Right lobe of liver (tissue), 6 donors: ENCODE measurements around the gene PRRG4. TPM values are rescaled to one million over a fixed set of nuclear protein-coding genes. Genes with fewer than 3 reads are reported as not detected.
A peak's percentile ranks its signal among the peaks of the same experiment; 100 is the strongest.

ENCODE experiments used
- ATAC-seq, 4 donors: fragments of 200-7000 bp; cut with Tn5 transposase; one replicate each; pipeline ENCODE4 v1.9.1; 2020; ENCODE audit warnings: mild to moderate bottlenecking in 4 of 4, moderate library complexity in 4 of 4
- DNase-seq, 3 donors: peaks; one replicate each; pipeline ENCODE4 v3.0.0-alpha.2; 2020
- H3K27ac ChIP-seq, 3 donors: fragments of 200-600 bp; one replicate each; pipeline ENCODE4 v1.8.0; 2022
- H3K27me3 ChIP-seq, 2 donors: fragments of 200-600 bp; one replicate each; pipeline ENCODE4 v1.8.0; 2022
- H3K36me3 ChIP-seq, 4 donors: fragments of 200-600 bp; sonication (generic) in 1 of 4; one replicate each; pipeline versions ENCODE4 v1.5.1 to v1.8.0; 2017 to 2022; ENCODE audit warnings: control low read depth in 1 of 4
- H3K4me1 ChIP-seq, 4 donors: fragments of 200-600 bp; sonication (generic) in 1 of 4; one replicate each; pipeline versions ENCODE4 v1.5.1 to v1.8.0; 2017 to 2022; ENCODE audit warnings: control low read depth in 1 of 4
- H3K4me3 ChIP-seq, 3 donors: fragments of 200-600 bp; one replicate each; pipeline ENCODE4 v1.8.0; 2022
- H3K9me3 ChIP-seq, 4 donors: fragments of 200-600 bp; sonication (generic) in 1 of 4; one replicate each; pipeline versions ENCODE4 v1.5.1 to v1.8.0; 2017 to 2022; ENCODE audit warnings: control low read depth in 1 of 4
- CTCF ChIP-seq, 4 donors: fragments of 200-600 bp in 3 of 4; fragments of 450-650 bp in 1 of 4; IDR thresholded peaks; one replicate each; pipeline versions ENCODE4 v1.5.1 to v1.8.0; 2016 to 2022; ENCODE audit warnings: antibody characterized with exemption in 4 of 4, mild to moderate bottlenecking in 2 of 4
- POLR2A ChIP-seq: fragments of 450-650 bp; IDR thresholded peaks from one replicate; pipeline ENCODE4 v1.6.1; 2017; ENCODE audit warnings: antibody characterized with exemption, mild to moderate bottlenecking
- WGBS: methylation state at CpG from one replicate; pipeline ENCODE4 v1.1.6; 2018; ENCODE audit warnings: low coverage, low lambda C conversion rate; ENCODE audit not compliant: insufficient coverage; ENCODE audit errors: missing lambda C conversion rate; 5-methylcytosine and 5-hydroxymethylcytosine counted together
- intact Hi-C, 2 donors: fragments of 100-400 bp; cut with DNase I; formaldehyde crosslinking; loops; one replicate each; pipeline versions ENCODE4 v1.11.2 to v1.14.1; 2022
- total RNA-seq, 6 experiments: library from RNA; depleted of rRNA in 2 of 6; stranded (reverse); fragments of >200 nt in 2 of 6; fragmentation: NEBNext Ultra II Directional in 3 of 6; extraction: Animal tissue kit (Norgen Biotek cat#: 25700) in 3 of 6; gene quantifications; one replicate each; pipeline versions ENCODE4 v1.1.0 to v1.2.4, GENCODE V29; 2016 to 2023
- donor health status: DM: no; HTN: yes; CAD: no.
- donor health status: DM: no; HTN: no; CAD: no.
- donor health status: DM: no; HTN: no; CAD: no.
- donor health status: DM: no; HTN: yes; CAD: no.
- donor health status: DM: no; HTN: yes; CAD: no.

PRRG4 gene
- total RNA-seq, 6 experiments from 2014 or later: 4.7 to 13.6 (median 9.5) TPM

GRCh38 chr11:32809313-32809712 lies 20.4 kb upstream of the PRRG4 start:
- no peaks in the 10 kb centered on the region for H3K4me1 ChIP-seq
- DNase-seq (peak; percentile 57 to 80 (median 66)), ATAC-seq (peak; percentile 98 to 99 (median 99))
- intact Hi-C loops: no loop called here
- WGBS: 25% methylated on average over 3 of the region's 3 CpGs
- TF ChIP-seq POLR2A (no peak), CTCF (IDR thresholded peaks at IDR 0.05) (peak; percentile 62 to 82 (median 77))
- H3K27me3 ChIP-seq: no peaks in the 10 kb centered on the region
- H3K4me3 ChIP-seq: no peak overlapping the region
- no peak overlapping the region for H3K27ac ChIP-seq
- no peaks in the 10 kb centered on the region for H3K9me3 ChIP-seq
- no peaks in the 10 kb centered on the region for H3K36me3 ChIP-seq

- H3K27me3 ChIP-seq: no peaks in the 10 kb centered on the region
- peaks cover 0 to 4% (median 0%) of the 10 kb centered on the region in 4 donors for H3K4me1 ChIP-seq
- TF ChIP-seq CTCF (IDR thresholded peaks at IDR 0.05) (no peak), POLR2A (no peak)
- intact Hi-C loops: no loop called here
- ATAC-seq (no peak), DNase-seq (no peak)
- no peaks in the 10 kb centered on the region for H3K9me3 ChIP-seq
- 85% methylated on average over 4 of the region's 4 CpGs for WGBS
- no peak overlapping the region for H3K4me3 ChIP-seq
- H3K36me3 ChIP-seq: no peaks in the 10 kb centered on the region
- H3K27ac ChIP-seq: no peak overlapping the region
These were observed 12.4 kb upstream of the PRRG4 start for GRCh38 chr11:32817181-32817851.

- Histone ChIP-seq H3K9me3 (no peaks in the 10 kb centered on the region), H3K4me1 (peaks cover 0 to 4% (median 0%) of the 10 kb centered on the region in 4 donors), H3K27me3 (no peaks in the 10 kb centered on the region), H3K27ac (no peak overlapping the region), H3K4me3 (no peak overlapping the region), H3K36me3 (no peaks in the 10 kb centered on the region)
- ATAC-seq (no peak), DNase-seq (no peak)
- WGBS: 50% methylated on average over 2 of the region's 3 CpGs
- intact Hi-C loops: no loop called here
- TF ChIP-seq CTCF (IDR thresholded peaks at IDR 0.05) (no peak), POLR2A (no peak)
These were observed 11.9 kb upstream of the PRRG4 start for GRCh38 chr11:32817852-32818183.

- Histone ChIP-seq H3K27ac (no peak overlapping the region), H3K4me1 (peaks cover 0 to 4% (median 0%) of the 10 kb centered on the region in 4 donors), H3K4me3 (no peak overlapping the region), H3K9me3 (no peaks in the 10 kb centered on the region), H3K27me3 (no peaks in the 10 kb centered on the region), H3K36me3 (no peaks in the 10 kb centered on the region)
- no peak for DNase-seq
- no peak for ATAC-seq
- 88% methylated on average over 2 of the region's 2 CpGs for WGBS
- intact Hi-C loops: no loop called here
- TF ChIP-seq POLR2A (no peak), CTCF (IDR thresholded peaks at IDR 0.05) (no peak)
These were observed 10.5 kb upstream of the PRRG4 start for GRCh38 chr11:32819187-32819586.

- ATAC-seq (no peak), DNase-seq (no peak)
- Histone ChIP-seq H3K36me3 (no peaks in the 10 kb centered on the region), H3K9me3 (no peaks in the 10 kb centered on the region), H3K4me1 (peaks cover 0 to 4% (median 0%) of the 10 kb centered on the region in 4 donors), H3K4me3 (no peak overlapping the region), H3K27ac (no peak overlapping the region), H3K27me3 (no peaks in the 10 kb centered on the region)
- TF ChIP-seq CTCF (IDR thresholded peaks at IDR 0.05) (no peak), POLR2A (no peak)
- intact Hi-C loops: no loop called here
These were observed 9.2 kb upstream of the PRRG4 start for GRCh38 chr11:32820497-32820896.
